GM21528 (cell line): Measurements from ENCODE around the gene ITGA11.
"Not testable (repeated sequence)": the region's sequence is repeated elsewhere in the genome, so short reads cannot be mapped to it uniquely, and the experiment has no call there.

Experiments
- ATAC-seq: cut with Tn5 transposase; IDR thresholded peaks from one replicate; pipeline ENCODE4 v1.9.1; 2021; ENCODE audit warnings: mild to moderate bottlenecking, moderate library complexity; ENCODE audit not compliant: unreplicated experiment, low FRiP score

ITGA11 gene

DNA sequence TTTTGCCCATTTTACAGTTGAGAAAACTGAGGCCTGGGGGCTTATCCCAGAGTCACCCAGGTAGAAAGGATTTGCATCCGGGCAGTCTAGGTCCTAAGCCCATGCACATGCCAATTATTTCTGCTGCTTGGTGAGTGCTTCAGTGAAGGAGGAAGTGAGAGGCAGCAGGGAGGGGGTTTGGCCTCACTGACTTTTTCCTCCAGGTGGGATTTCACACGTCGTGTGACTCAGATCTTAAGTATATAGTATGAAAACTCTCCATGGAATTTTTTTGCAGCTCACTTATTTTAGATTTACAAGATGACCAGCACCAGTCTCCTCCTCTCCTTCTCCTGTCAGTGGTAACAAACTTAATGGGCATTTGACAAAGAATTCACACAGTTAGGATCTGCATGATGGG, 4.6 kb downstream of the ITGA11 start:
- ATAC-seq: no peak

DNA sequence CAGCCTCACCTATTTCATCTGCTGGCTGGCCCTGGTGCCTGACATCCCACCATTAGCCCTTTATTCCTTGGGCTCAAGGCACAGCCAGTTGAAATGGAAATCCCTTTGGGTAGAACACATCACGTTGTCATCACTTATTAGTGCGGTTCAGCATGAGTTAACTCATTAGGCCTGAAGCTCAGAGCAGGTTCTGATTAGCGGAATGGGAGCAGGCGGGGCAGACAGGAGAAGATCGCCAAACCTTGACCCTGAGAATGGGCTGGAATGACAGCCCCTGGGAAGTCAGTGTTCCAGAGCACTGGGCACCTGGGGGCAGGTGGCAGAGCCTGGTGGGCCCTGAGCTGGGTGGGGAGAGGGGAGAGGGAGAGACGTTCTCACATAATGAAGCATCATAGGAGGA, 5.8 kb downstream of the ITGA11 start:
- ATAC-seq: no peak

DNA sequence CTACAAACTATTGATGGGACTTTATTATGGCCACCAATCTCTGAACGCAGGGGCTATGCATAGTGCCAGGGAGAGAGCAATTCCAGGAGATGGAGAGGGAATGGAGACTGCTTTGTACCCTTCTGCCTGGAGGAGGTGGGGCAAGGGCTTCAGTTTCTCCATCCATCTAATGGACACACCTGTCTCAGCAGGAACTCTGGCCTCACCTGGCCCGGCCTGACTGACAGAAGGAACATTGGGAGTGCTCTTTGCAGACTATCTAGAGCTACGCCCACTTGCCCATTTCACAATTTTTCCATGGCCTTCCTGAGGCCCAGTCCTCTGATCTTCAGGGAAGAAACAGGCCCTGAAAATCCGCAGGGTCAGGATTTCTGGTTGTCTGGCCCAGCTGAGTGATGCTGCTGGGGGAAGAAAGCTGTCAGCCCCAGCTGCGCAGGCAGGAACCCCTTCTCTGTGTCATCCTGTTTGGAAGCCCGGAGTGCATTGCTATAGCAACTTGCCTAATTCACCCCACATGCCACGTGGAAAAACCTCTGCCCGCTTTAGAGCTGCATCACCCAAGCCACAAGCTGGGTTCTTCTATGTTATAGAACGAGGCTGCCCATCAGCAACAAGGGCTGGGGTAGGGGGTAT, 6.4 kb downstream of the ITGA11 start:
- ATAC-seq: no peak

DNA sequence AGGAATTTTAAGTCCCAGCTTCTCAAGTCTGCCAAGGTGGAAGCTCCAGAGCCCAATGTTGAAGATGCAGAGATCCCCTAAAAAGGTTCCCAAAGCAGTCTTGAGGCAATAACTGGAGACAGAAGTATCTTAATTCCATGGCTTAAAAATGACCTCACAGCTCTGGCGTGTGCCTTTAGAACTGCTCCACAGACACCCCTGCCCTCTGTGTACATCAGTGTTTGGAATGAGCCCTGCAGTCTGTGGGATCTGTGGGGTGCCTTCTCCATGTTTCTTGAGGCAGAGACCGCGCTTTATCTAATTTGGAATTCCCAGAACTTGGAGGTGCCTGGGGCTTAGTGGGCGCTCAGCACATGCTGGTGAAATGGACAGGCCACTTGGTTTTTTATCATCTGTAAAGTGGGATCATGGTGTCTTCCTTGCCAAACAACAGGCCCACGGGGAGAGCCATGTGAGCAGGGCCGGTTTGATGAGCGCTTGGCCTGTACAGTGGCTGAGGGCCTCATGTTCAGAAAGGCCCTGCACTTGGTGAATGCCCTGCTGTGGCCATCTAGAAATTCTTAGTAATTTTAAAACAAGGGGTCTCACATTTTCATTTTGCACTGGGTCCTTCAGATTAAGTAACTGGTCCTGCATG, 7.1 kb downstream of the ITGA11 start:
- ATAC-seq: no peak

DNA sequence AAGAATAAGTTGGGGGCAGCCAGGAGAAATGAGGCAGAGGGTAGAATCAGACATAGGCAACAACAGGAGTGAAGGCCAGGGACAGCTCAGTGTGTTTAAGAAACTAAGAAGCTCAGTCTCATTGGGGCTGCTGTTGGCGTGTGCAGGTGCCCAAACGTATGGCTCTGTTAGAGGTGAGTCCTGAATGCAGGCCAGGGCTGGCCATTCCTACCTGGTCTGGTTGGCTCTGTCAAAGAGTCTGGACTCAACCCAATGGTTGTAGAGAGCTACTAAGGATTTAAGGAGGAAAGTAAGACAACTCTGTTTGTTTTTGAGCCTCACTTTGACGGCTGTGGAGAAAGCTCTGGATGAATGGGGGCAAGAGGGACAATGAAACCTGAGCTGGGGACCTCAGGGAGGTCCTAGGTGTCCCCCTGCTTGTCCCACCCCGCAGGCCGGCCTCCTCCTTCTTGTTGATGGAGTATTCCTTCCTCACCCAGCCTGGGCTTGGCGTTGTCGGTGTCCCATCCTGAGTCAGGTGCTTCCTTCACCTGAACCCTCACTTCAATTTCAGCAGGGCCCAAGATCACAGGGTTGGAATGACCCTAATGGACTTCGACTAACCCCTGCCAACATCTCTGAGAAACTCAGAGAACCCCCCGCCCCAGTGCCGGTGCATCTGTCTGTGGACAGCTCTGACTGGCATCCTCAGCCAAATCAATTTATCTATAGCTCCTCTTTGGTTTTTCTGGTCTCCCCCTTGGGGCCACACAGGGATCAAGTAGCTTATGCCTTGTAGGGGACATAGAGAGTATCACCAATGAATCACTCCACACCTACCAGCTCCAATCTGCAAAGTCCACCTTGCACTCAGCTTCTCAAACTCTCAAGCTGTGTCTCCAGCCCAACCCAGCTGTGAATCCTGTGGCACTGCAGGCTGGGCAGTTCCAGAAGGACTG, 8.3 kb downstream of the ITGA11 start:
- no peak for ATAC-seq

DNA sequence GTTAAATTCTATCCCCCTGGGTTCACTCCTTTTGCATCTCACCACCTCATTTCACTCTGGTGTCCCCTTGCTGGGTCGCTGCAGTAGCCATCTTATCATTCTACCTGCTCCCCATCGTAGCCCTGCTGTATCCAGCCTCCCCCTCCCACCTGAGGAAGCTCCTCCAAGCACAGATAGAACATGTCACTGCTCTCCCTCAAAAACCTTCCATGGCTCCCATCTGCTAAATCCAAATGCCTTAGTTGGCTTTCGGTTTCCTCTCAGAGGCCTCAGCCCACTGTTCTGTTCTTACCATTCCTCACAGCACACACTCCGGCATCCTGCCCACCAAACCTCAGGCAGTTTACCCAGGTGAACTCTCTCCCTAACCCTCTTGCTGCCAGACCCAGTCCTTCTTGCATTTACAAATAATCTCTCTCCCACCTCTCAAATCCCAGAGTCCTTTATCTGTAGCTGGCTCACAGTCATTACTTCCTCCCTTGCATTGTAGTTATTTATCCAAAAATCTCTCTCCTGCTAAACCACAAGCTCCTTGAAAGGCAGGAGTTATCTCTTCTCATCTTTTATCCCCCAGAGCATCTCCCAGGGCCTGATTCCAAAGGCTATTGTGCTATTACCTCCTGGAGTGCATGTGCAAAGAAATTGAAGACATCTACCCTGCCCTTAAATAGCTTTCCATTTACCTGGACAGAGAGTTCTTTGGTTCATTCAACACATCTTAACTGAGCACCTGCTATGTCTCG, 9.4 kb downstream of the ITGA11 start:
- not testable (repeated sequence) for ATAC-seq

DNA sequence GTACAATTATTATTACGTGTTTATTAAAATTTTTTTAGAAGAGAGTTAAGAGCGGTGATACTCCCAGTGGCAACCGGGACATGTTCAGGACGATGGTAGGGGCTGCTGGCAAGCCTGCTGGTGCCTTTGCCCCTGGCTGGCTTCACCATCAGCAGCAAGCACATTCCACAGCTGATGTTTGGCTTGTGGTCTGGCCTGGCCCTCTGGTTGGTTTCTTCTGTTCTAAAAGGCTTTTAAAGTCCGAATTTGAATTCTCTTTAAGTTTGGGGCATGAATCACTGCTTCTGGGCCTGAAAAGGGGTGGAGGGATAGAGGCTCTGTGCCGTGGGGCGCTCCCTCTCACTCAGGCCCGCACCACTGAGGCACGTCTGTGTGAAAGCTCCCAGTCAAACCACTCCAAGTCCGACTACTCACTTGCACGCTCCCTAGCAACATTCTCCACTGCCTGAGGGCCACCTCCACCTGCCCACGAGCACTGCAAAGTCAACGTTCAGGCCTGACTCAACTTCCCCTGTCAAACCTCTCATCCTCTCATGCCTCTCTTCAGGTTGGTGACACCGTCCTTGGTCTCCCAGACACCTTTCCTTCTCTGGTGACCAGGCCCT, 10.1 kb downstream of the ITGA11 start:
- no peak for ATAC-seq

DNA sequence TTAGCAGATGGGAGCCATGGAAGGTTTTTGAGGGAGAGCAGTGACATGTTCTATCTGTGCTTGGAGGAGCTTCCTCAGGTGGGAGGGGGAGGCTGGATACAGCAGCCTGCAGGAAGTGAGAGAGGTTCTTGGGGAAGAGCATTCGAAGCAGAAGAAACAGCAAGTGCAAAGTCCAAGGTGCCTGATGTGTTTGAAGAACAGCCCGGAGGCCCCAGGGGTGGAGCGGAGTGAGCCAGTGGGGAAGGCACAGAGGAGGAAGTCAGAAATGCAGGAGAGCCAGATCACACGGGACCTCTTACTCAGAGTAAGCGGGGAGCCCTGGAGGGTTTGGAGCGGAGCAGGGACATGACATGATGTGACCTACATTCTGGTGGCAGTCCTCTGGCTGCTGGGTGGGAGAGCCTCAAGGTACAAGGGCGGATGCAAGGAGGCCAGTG, 10.8 kb downstream of the ITGA11 start:
- no peak for ATAC-seq

- ATAC-seq: no peak
Observed at GRCh38 chr15:68420186-68420684, 11.7 kb downstream of the ITGA11 start.

DNA sequence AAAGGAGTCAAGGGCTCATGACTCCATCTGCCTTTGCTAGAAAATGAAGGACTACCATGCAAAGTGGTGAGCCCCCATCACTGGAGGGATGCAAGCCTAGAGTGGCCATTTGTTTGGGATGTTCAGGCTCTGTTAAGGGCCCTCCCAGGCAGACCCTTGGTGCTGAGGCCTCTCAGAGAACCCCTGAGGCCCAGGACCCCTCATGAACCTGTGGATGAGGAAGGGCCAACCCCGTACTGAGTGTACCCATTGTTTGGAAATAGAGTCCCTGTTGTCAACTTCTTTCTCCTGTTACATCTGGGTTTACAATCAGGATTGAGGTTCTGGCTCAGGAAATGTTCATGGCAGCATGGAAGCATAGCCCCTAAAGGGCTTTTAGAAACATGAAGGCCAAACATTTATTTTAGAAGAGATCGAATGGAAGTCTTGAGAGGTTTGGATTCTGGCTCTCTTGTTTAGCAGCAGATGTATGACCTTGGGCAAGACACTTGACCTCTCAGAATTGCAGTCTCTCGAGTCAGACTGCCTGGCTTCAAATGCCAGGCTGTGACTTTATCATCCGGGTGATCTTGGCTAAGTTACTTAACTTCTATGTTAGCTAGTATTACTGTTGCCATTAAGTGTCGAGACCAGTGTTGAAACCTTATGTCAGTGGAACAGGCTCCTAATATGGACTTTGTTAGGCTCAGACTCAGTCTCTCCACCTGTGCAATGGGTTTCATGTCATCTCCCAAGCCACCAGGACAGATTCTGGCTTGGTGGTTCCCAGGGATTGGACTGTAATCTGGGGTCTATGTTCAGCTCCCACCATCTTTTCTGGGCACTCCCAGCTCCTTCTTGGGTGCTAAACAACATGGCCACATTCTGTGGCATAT, 12.4 kb downstream of the ITGA11 start:
- no peak for ATAC-seq

DNA sequence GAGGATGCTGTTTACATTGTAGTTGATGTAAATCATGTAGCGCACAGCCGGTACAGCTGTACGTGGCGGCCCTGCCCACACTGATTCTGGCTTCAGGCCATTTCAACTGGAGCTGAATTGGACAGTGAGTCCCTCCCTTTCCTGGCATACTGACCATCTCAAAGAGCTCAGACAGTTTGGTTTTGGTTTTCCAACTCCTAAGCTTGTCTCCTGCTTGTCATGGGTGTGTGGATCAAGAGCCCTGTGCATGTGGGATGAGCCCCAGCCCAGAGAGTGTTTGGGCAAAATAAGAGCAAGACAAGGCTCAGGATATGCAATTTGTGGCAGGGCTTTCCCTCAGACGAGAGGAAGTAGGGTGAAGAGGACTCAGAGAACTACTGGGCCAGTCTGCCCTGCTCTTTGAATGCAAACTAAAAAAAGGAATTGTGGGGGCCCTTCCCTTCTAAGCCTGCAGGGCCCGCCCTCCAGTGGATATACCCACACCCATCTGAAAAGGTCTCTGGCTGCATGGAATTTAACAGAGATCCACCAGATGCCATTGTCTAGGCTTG, 13.3 kb downstream of the ITGA11 start:
- ATAC-seq: no peak

GRCh38 chr15:68417897-68418296, 14.1 kb downstream of the ITGA11 start:
- no peak for ATAC-seq

DNA sequence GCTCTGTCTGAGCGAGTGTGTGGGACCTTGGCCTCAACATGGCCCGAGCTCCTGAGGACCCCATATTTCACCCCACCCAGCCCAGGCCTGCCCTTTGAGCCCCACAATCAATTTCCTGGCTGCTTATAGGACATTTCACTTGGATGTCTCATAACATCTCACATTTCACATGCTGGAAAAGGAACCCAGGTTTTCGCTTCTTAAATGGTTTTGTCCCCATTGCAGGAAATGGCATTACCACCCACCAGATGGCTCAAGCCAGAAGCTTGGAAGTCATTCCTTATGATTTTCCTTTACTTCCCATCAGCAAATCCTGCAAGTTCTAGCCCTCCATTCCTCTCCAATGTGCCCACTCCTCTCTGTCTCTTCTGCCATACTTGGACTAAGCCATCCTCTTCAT, 14.9 kb downstream of the ITGA11 start:
- no peak for ATAC-seq

GRCh38 chr15:68416158-68416535, 15.8 kb downstream of the ITGA11 start:
- no peak for ATAC-seq

DNA sequence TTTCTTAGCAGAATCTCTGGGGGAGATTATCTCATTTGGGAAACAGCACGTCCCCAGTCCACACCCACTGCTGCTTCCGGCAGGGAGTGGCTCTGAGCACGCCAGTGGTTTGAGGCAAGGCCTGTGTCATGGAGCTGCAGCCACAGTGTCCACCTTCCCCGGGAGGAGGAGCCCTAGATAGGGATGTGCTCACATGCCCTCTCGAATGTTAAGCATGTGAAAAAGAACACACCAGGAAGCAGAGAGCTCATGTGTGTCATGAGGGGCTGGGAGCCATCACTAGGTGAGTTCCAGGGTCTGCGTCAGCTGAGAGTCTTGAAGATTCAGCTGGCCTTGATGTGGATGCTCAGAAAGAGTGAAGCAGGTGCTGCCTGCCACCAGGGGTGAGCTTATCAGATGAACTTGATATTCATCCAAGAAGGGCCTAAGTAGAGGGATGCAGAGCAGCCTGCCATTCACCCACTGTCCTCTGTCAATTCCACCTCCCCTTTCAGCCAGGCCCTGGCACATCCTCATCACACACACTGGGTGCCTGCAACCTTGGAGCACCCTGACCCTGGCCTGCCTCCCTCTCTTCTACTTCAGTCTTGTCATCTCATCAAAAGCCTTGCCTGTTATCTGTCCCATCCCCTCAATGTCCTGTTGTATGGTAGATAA, 16.3 kb downstream of the ITGA11 start:
- ATAC-seq: no peak

DNA sequence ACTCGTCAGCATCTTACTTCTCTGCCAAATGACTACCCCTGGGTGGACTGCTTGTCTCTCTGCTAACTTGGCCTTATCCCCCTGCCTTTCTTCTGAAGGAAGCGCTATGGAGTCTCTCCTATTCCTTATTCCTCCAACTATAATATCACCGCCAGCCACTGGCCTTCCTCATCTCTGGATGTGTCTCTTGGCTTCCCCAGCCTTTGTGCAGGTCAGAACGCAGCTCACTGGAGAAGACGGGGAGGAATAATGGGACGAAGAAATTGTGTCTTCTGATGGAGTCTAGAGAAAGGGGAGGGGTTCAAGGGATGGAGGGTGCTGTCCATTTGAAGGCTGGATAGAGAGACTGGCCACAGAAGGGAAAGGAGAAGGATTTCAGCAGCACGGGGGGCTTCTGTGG, 16.9 kb downstream of the ITGA11 start:
- ATAC-seq: no peak

DNA sequence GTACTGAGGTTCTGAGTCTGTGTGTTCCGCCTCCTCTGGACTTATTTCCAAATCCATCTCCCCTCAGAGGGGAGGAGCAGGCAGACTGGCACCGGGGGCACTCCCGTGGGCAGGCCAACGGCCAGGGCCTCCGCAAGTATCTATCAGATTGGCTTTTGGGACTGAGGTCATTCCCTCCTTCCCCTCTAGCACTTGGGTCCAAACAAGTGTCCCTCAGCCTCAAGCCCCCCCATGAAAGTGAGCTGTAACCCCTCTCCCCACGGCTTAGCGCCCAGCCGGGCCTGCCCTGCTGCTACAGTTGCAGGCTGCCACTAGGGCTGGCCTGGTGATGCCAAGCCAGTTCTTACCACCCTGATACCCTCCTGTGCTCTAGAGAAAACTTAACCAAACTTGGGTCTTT, 17.4 kb downstream of the ITGA11 start:
- no peak for ATAC-seq

GRCh38 chr15:68414206-68414555, 17.8 kb downstream of the ITGA11 start:
- no peak for ATAC-seq
